SKM-1 treated with dmso at 0.1 percent for 144 hours (cell line): ENCODE measurements around the gene LHFPL4.
"Not testable (repeated sequence)": the region's sequence is repeated elsewhere in the genome, so short reads cannot be mapped to it uniquely, and the experiment has no call there.

ENCODE experiments used
- DNase-seq: peaks from one replicate; lab custom pipeline; 2025; ENCODE audit not compliant: unreplicated experiment; lab: John Stamatoyannopoulos, UW

Gene LHFPL4

DNA sequence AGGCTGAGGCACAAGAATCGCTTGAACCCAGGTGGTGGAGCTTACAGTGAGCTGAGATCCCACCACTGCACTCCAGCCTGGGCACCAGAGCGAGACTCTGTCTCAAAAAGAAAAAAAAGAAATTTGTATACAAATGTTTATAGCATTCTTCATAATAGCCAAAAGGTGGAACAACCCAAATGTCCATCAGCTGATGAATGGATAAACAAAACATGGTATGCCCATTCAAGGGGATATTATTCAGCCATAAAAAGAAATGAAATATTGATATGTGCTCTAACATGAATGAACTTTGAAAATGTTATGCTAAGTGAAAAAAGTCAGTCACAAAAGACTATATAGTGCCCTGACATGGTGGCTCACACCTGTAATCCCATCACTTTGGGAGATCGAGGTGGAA lies 11.4 kb downstream of the LHFPL4 start:
- DNase-seq = no peak

DNA sequence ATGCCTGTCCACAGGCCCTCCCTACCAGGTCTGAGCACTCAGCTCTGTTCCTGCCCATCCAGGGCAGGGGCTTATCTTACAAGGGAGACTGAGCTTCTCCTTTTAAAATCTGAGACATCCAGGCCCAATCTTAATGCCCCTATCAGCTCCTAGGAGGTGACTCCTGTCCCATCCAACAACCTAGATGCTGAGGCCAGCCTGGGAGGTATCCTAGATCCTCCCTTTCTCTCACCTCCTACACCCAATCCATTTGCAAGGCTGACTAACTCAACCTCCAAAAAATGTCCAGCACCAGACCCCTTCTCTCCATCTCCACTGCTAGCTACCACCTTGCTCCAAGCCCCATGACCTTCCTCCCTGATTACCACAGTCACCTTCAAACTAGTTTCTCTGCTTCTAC lies 17.4 kb downstream of the LHFPL4 start:
- no peak for DNase-seq

DNA sequence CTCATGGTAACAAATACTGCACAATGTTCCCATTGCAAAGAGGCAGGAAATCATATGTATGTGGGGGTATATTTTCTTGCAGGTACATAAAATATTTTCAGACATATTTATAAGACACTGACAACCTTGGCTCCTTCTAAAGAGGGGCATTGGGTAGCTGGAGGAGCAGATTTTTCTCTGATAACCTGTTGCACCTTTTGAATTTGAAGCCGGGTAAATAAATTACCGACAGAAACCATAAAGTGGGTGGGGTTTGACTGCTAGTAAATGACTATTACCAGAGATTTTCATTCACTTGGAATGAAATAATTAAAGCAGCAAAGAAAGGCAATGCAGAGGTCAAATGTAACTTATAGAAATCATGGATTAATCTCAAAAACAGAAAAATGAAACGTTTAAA lies 19.2 kb downstream of the LHFPL4 start:
- no peak for DNase-seq

DNA sequence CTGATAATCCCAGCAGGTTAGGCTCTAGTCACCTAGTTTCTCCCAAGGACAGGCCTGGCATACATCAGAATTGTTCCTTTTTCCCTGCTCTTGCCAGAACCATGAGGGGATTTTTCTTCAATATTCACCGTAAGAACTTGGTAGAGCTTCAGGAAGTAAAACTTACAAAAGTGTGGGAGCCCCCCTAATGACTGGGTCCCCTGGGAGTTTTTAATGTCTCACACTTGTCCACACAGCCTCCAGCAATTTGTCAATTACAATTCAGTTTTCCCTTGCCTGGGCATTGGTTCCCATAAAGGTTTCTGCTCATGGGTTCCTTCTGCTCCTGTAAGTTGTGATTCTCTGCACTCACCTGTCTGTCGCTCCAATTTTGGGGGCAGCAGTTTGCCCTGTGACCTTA lies 28.5 kb downstream of the LHFPL4 start:
- no peak for DNase-seq

DNA sequence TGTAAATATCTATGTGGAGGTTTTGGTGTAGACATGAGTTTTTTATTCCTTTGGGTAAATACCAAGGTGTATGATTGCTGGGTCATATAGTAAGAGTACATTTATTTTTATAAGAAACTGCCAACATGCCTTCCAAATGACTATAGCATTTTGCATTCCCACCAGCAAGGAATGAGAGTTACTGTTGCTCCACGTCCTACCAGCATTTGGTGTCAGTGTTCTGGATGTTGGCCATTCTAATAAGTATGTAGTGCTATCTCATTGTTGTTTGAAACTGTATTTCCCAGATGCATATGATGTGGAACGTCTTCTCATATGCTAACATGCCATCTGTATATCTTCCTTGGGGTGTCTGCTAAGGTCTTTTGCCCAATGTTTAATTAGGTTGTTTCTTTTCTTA lies 38.7 kb downstream of the LHFPL4 start:
- DNase-seq = no peak

DNA sequence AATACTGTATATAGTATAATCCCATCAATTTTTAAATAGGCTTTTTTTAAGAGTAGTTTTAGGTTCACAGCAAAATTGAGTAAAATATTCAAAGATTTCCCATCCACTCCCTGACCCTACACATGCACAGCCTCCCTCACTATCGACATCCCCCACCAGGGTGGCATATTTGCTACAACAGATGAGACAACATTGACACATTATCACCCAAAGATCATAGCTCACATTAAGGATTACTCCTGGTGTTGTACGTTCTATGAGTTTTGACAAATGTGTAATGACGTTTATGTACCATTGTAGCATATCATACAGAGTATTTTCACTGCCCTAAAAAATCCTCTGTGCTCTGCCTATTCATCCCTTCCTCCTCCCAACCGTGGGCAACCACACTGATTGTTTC lies 39.3 kb downstream of the LHFPL4 start:
- no peak for DNase-seq

DNA sequence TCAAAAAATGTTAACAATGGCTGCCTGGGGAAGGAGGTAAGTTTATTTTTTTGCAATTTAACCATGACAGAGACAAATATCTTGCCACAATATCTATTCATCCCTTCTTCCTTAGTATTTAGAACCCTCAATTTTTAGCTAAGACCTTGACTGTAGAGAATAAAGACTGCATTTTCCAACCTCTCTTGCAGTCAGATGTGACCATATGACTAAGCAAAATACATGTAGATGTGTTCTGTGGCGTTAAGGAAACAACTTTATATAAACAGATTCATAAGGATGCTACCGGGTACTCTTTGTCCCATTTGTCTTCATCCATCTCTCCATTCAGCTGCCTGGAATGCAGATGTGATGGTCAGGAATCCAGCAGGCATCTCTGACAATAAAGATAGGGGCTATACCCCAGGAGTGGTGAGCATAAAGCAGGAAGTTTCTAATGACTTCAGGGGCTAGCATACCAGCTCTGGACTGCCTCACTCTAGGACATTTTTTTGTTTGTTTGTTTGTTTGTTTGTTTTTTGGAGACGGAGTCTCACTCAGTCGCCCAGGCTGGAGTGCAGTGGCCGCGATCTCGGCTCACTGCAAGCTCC lies 41.1 kb downstream of the LHFPL4 start:
- no peak for DNase-seq

DNA sequence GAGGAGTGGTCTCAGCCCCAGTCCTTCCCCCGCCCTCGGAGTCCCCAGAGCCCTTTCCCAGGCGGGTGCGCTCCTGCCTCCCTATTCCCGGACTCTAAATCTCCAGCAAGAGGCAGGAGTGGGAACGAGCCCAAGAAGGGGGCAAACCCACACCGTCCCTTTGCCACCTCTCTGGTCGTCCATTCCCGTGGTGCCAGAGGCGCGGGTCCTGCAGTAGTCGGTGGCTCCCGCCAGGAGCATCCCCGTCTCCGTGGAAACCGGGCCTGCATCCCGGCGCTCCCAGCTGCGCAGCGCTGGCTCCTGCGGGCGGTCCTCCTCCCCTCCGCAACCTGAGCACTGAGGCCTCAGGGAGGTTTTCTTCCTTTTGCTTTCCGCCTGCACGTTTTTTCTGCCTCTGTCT lies 44.8 kb downstream of the LHFPL4 start:
- no peak for DNase-seq

DNA sequence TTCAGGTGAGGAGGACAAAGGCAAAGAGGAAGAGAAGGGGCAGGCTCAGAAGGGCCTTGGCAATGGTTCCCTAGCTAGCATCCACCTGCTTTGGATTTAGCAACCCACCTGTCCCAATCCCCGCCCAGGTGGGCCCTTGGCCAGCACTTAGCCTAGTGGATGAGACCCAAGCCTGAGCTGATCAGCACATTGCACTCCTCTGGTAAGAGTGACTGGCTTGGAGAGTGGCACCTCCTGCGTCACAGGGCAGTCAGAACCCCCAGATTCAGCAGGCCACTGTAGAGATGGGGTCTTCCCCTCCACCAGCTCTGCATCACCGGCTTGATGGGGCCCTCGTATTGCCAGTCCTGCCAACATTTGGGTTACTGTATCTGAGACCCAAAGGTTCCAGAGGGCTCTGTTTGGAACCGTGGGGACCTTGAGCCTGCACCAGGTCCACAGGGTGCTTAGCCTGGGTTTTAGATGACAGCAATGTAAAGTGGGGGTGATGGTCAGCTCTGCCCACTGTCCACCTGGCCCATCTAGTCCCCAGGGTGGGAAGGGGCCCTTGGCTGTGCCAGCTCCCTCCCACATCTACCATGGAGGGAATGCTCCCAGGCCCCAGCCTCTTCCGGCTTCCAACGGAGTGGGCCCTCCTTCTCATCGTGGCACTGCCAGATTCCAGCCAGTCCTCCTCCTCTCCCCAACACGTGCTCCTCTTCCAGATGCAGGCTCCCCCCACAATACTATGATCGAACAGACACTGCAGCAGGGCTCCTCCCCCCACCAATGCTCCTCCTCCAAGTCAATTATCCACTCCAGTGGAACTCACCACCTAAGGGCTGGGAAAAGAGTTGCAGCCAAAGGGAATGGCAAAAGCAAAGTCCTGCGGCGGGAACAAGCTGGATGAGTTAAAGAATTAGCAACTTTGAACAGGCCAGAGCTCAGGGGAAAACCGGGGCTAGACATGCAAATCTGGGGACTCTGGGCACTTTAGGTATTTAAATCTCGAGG lies 45.7 kb downstream of the LHFPL4 start:
- DNase-seq = no peak

DNA sequence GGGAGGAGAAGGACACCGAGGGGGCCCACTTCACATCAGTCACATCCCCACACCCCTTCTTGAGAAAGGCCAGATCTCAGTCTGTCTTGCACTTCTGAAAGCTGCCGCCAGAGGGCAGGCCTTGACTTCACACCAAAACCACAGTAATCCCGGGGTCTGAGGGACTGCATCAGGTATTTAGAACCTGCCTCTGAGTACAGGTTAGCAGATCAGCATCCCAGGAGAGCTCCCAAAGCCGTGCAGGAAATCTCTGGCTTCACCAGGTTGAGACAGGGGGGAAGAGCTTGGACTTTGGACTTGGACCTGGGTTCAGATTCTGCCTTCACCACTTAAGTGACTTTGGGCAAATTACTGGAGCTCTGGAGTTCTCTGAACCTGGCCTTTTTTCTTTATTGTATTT lies 50.3 kb downstream of the LHFPL4 start:
- DNase-seq = peak; percentile 42

DNA sequence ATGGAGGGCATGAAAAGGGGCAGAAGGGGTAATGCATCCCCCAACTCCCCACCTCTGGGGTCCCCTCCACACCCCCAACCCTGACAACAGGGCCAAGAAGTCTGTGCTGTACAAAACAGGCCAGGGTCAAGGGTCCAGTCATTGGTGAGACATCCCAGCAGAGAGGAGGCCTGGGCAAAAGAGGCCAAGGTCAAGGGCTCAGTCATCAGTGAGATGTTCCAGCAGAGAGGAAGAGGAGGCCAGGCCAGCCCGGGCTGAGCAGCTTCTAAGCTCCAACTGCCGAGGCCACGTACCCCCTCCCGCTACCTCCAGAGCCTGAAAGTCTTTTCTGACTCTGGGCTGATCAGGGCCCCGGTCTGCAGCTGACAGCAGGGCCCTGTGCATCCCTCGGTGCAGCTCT lies 52.4 kb downstream of the LHFPL4 start:
- no peak for DNase-seq

DNA sequence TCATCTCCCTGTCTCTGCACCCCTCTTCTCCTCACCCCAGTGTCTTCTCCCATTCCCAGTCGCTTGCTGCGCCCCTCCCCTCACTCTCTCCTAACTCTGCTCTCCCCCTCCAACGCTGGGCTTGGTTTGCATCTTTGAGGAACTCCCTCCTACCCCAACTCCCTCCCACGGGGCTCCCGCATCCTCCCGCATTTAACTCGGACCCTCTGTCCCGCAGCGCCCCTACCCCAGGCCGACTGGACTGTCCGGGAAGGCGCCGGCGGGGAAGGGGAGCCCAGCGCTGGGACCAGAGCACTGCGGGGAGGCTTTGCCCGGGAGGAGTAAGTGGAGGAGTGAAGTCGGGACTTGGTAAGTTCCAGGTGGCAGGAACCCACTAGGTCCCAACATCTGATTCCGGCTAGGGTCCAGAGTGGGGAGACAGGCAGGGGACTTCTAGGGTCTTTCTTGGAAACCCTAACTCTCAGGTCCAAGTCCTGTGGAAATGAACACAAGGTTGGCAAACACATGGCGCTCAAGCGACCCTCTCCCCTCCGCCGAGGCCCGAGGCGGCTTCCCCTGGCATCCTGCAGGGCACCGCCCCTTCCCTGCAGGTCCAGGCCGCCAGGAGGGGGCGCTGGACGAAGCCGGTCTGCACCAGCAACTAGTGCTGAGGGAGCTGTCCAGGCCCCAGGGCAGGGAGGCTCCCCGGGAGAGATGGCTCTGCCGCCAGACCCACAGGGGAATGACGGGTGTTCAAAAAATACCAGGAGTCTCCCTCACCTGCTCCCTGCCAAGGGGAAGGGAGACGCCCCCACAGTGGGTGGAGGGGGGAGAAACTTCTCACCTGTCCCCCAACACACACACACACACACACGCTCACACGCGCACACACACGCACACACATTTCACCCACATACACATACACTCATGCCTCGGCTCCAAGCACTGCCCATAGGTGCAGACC lies 53.2 kb downstream of the LHFPL4 start:
- peak; percentile 37 for DNase-seq

DNA sequence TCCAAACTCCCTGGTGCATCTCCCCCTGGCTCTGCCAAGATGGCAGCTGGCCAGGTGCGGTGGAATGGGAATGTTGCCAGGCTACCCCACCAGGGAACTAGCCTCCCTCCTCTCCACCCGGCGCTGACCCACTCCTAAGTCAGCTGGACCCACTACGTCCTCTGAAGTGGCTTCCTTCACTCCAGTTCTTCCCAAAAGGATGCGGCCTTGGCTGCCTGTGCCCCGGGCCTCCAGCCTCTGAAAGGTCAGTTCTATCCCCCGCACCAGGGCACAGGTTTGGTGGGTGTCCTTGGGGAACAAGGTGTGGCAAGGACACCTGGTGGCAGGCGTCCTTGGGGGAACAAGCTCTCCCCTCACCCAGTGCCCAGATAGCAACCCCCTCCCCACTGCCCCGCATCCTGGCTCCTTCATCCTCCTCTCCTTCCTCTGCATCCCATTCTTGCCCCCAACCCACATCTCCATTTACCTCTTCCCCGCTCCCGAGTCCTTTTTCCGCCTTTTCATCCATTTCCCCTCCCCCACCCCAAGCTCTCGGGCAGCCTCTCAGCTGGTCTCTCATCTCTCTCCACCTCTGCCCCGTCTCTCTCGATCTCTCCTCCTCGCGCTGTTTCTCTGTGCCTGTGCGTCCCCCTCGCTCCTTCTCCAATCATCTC lies 54.0 kb downstream of the LHFPL4 start:
- DNase-seq = no peak

DNA sequence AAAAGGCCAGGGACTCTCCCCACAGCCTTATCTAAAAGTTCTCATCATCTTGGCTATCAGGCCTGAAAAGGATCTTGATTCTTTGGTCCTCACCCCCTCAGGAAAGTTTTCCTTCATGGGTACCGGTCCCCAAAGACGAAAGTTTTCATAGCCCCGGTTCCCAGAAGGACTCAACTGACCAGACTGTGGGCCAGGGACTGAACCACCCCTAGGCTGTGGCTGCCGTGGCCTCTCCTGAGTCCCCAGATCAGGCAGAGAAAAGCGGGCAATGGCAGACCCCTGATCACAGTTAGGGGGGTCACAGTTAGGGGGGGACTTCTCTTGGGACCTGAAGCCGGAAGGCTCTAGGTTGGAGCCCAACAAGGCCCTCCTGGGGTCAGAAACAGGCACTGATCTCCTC lies 54.8 kb downstream of the LHFPL4 start:
- DNase-seq = no peak

DNA sequence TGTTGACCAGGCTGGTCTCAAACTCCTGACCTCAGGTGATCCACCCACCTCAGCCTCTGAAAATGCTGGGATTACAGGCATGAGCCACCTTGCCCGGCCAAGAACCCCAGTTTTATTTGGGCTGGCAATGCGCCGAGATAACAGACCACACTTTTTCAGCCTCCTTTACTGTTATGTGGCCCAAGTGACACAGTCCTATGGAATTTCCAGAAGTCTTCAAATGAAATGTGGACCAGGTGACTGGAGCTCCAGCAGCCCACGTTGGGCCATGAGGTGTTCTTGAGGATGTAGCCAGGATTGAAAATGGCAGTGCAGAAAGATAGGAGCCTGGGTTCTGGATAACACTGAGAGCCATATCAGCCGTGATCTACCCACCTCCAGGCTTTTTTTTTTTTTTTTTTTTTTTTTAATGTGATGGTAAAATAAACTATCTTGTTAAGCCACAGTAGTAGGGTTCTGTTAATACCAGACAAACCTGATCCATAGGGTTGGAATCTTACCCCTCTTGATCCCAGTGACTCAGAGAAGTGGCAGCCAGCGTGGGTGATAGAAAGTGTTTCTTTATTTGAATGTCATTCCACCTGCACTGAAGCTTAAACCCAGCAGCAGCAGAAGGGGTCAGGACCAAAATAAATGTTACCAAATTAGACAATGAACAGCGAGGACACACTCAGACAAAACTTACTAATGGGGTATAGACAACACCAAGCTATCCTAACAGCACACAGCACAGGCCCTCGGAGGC lies 55.6 kb downstream of the LHFPL4 start:
- DNase-seq = no peak

DNA sequence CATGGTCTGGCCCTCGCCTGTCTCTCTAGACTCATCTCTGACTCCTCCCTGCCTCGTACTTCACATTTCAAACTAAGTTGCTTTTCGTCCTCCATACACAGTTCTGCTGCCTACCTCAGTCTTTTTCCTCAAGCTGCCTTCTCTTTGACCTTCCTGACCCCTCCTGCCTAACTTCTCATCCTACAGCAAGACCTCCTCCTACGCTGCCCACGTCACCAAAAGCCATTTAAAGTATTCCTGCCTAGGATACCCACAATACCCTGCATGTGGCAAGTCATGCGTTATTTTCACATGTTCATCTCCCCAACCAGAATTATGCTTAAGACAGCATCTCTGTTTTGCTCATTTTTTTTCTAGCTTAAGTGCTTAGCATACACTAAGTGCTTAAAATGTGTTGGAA lies 56.7 kb downstream of the LHFPL4 start:
- no peak for DNase-seq

DNA sequence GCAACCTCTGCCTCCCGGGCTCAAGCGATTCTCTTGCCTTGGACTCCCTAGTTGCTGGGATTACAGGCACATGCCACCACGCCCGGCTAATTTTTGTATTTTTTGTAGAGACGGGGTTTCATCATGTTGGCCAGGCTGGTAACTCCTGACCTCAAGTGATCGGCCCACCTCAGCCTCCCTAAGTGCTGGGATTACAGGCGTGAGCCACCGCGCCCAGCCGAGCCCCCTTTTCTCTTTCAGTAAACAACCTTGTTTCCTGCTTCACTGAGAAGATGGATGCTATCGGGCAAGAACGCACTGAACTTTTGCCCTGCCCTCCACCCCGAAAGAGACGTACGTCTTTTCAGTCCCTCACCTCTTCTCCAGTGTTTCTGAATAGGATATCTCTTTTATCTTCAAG lies 59.6 kb downstream of the LHFPL4 start:
- not testable (repeated sequence) for DNase-seq

DNA sequence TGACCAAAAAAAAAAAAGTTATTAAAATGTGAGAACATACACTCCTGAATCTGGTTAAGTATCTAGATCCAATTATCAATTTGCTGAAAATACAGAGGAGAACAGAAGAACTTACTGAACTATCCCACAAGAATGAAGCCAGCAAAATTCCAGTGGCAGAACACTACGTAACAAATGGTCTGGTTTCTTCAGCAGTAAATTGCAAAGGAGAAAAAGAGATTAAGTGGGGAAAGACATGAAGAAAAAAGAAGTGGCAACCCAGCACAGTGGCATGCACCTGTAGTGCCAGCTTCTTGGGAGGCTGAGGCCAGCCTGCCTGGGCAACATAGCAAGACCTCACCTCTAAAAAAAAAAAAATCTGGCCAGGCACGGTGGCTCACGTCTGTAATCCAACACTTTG lies 62.1 kb downstream of the LHFPL4 start:
- no peak for DNase-seq

DNA sequence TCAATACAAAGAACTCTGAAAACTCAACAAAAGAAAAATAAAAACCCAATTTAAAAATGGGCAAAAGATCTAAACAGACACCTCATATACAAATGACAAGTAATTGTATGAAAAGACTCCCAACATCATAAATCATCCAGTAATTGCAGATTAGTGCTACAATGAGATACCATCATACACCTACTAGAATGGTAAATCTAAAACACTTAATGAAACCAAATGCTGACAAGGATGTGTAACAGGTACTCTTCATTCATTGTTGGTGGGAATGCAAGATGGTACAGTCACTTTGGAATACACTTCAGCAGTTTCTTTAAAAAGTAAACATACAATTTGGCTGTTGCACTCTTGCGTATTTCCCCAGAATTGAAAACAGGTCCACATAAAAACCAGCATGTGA lies 68.4 kb downstream of the LHFPL4 start:
- no peak for DNase-seq

DNA sequence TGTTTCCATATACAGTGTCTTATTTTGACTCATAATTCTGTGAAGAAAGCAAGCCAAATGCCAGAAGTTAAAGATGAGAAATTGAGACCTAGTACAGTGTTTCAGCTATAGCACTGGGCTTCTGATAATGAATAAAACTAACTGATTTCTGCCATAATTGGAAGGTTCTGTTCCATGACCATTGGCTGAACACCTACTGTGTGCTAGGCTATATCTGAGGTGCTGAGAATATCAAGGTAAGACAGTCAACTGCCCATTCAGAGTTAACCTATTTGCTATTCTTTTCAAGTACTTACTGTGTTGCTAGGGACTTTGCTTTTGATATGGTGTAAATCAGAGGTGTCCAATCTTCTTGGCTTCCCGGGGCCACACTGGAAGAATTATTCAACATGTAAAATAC lies 73.4 kb downstream of the LHFPL4 start:
- DNase-seq = no peak
